Measurements from ENCODE around the gene SELENON. TPM values are rescaled to one million over a fixed set of nuclear protein-coding genes. Genes with fewer than 3 reads are reported as not detected.

Gene SELENON
- total and polyA plus RNA-seq, 2 of the 13 experiments (the other 11 are each of a cell fraction or from before 2014, with no cell fraction given): 3.8 to 8.0 TPM

- no peak for TF ChIP-seq ZNF850 (CRISPR knock-in tag; conservative IDR thresholded peaks at IDR 0.05)
- no peak for TF ChIP-seq SRSF1 (optimal IDR thresholded peaks at IDR 0.05; ENCODE audit: low read depth, low read length)
- no peak for TF ChIP-seq GLMP (CRISPR knock-in tag; IDR thresholded peaks at IDR 0.05; ENCODE audit: borderline replicate concordance)
- TF ChIP-seq CHD4 (IDR thresholded peaks at IDR 0.05; ENCODE audit: borderline replicate concordance, low read length): no peak
- TF ChIP-seq ZSCAN20 (CRISPR knock-in tag; IDR thresholded peaks at IDR 0.05; ENCODE audit: borderline replicate concordance): no peak
- no peak for TF ChIP-seq ZNF563 (CRISPR knock-in tag; IDR thresholded peaks at IDR 0.05)
- no peak for TF ChIP-seq ZNF691 (CRISPR knock-in tag; IDR thresholded peaks at IDR 0.05; ENCODE audit: borderline replicate concordance, low read depth)
- TF ChIP-seq ZNF280B (CRISPR knock-in tag; IDR thresholded peaks at IDR 0.05; ENCODE audit: borderline replicate concordance): no peak
Measured at GRCh38 chr1:25756215-25756614, 43.8 kb upstream of the SELENON start (continued).
